Lung (tissue), 12 donors: Measurements from ENCODE around the gene ARHGAP18. TPM values are rescaled to one million over a fixed set of nuclear protein-coding genes. Genes with fewer than 3 reads are reported as not detected.

Source experiments
- ATAC-seq: fragments of 200-7000 bp; cut with Tn5 transposase; one replicate; pipeline ENCODE4 v1.9.1; 2020; ENCODE audit warnings: moderate number of reproducible peaks; ENCODE audit not compliant: insufficient read depth, low FRiP score
- DNase-seq, 3 donors: peaks; one replicate each; pipeline ENCODE4 v3.0.0-alpha.2; 2013 to 2017
- H3K27ac ChIP-seq, 2 donors: one replicate each; pipeline ENCODE4 v1.5.1; 2013; ENCODE audit warnings: mild to moderate bottlenecking in 2 of 2, moderate library complexity in 2 of 2, control low read depth in 1 of 2, inconsistent platforms in 1 of 2, low read depth in 1 of 2, low read length in 1 of 2
- H3K27me3 ChIP-seq, 3 donors: one replicate each; pipeline ENCODE4 v1.5.1; 2013; ENCODE audit warnings: low read length in 2 of 3; ENCODE audit not compliant: control insufficient read depth in 3 of 3, insufficient read depth in 3 of 3
- H3K36me3 ChIP-seq, 4 donors: one replicate each; pipeline ENCODE4 v1.5.1; 2013; ENCODE audit warnings: low read length in 4 of 4, mild to moderate bottlenecking in 1 of 4, moderate library complexity in 1 of 4; ENCODE audit not compliant: control insufficient read depth in 4 of 4, insufficient read depth in 4 of 4
- H3K4me1 ChIP-seq, 5 donors: one replicate each; pipeline ENCODE4 v1.5.1; 2013; ENCODE audit warnings: low read length in 5 of 5, mild to moderate bottlenecking in 2 of 5, moderate library complexity in 1 of 5; ENCODE audit not compliant: control insufficient read depth in 5 of 5, insufficient read depth in 5 of 5
- H3K4me3 ChIP-seq: one replicate; pipeline ENCODE4 v1.5.1; 2013; ENCODE audit warnings: mild to moderate bottlenecking, control low read depth, moderate library complexity
- H3K9ac ChIP-seq, 2 donors: one replicate each; pipeline ENCODE4 v1.5.1; 2013; ENCODE audit warnings: low read length in 2 of 2, control low read depth in 1 of 2; ENCODE audit not compliant: insufficient read depth in 1 of 2
- H3K9me3 ChIP-seq, 4 donors: one replicate each; pipeline ENCODE4 v1.5.1; 2013; ENCODE audit warnings: low read length in 3 of 4, mild to moderate bottlenecking in 1 of 4, moderate library complexity in 1 of 4; ENCODE audit not compliant: control insufficient read depth in 4 of 4, insufficient read depth in 3 of 4
- CTCF ChIP-seq: IDR thresholded peaks from 2 replicates; pipeline ENCODE4 v1.5.1; 2012; ENCODE audit warnings: mild to moderate bottlenecking; ENCODE audit errors: control extremely low read depth, extremely low read depth
- WGBS, 2 donors: extraction: QIAGEN DNeasy Blood & Tissue Kit; methylation state at CpG; one replicate each; pipeline ENCODE4 v1.1.7; 2013; 5-methylcytosine and 5-hydroxymethylcytosine counted together
- polyA plus RNA-seq, 2 donors: library from polyadenylated mRNA; stranded (reverse); fragments of 200-250 nt; gene quantifications; one replicate each; pipeline ENCODE4 v1.2.1, GENCODE V29; 2013
- total RNA-seq, 2 donors: library from RNA; depleted of rRNA in 1 of 2; stranded (reverse); fragments of >200 nt in 1 of 2; gene quantifications; one replicate each; pipeline ENCODE4 v1.2.1, GENCODE V29; 2014 to 2021
- donor health status: control.
- donor health status: control.
- donor health status: Bipolar disorder and iron deficiency.
- donor health status: healthy.
- donor health status: DM: yes; HTN: yes; CAD: no.

The ARHGAP18 gene
- total and polyA plus RNA-seq, 4 donors, result 16.4 to 70.7 (median 33.0) TPM

- WGBS, 2 donors, result 83 to 95% methylated on average over 6 of the region's 6 CpGs
- no peak for TF ChIP-seq CTCF
- no peak overlapping the region for H3K4me3 ChIP-seq
- no peaks in the 10 kb centered on the region for H3K36me3 ChIP-seq
- peaks cover 0 to 8% (median 2%) of the 10 kb centered on the region in 5 donors for H3K4me1 ChIP-seq
- no peaks in the 10 kb centered on the region for H3K27me3 ChIP-seq
- ATAC-seq (no peak), DNase-seq (no peak)
- H3K27ac ChIP-seq, result no peak overlapping the region
- no peak overlapping the region for H3K9ac ChIP-seq
- H3K9me3 ChIP-seq, result no peaks in the 10 kb centered on the region
Measured at GRCh38 chr6:129744880-129745237, 34.9 kb upstream of the ARHGAP18 start.

- no peaks in the 10 kb centered on the region for H3K9me3 ChIP-seq
- no peak overlapping the region for H3K9ac ChIP-seq
- H3K4me3 ChIP-seq, result no peak overlapping the region
- DNase-seq (no peak), ATAC-seq (peak; percentile 55)
- H3K27me3 ChIP-seq, result no peaks in the 10 kb centered on the region
- peaks cover 0 to 3% (median 2%) of the 10 kb centered on the region in 5 donors for H3K4me1 ChIP-seq
- WGBS, 2 donors, result 50 to 71% methylated on average over 4 of the region's 4 CpGs
- H3K27ac ChIP-seq, result no peak overlapping the region
- no peak for TF ChIP-seq CTCF
- no peaks in the 10 kb centered on the region for H3K36me3 ChIP-seq
Measured at GRCh38 chr6:129744201-129744879, 34.4 kb upstream of the ARHGAP18 start.

DNA sequence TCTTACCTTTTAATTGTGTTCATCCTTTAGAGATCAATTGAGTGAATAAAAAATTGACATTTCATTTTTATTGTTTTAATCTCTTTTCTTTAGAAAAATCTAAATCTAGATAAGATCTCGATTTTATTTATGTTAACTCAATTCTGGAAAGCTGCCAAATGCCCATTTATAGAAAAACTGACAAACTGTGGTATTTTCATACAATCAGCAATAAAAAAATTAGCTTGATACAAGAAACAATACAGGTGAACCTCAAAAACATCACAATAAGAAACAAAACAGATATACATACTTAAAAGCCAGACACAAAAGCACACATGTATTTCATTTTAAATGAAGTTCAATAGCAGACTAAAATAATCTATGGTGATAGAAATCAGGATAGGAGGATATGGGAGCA is 30.0 kb upstream of the ARHGAP18 start:
- Histone ChIP-seq H3K27ac (no peak overlapping the region), H3K36me3 (no peaks in the 10 kb centered on the region), H3K4me3 (no peak overlapping the region), H3K27me3 (no peaks in the 10 kb centered on the region), H3K9me3 (no peaks in the 10 kb centered on the region), H3K9ac (no peak overlapping the region), H3K4me1 (peaks cover 0 to 2% (median 0%) of the 10 kb centered on the region in 5 donors)
- no peak for TF ChIP-seq CTCF
- WGBS, 2 donors, result 22 to 25% methylated on average over 1 of the region's 1 CpG
- no peak for DNase-seq
- no peak for ATAC-seq

DNA sequence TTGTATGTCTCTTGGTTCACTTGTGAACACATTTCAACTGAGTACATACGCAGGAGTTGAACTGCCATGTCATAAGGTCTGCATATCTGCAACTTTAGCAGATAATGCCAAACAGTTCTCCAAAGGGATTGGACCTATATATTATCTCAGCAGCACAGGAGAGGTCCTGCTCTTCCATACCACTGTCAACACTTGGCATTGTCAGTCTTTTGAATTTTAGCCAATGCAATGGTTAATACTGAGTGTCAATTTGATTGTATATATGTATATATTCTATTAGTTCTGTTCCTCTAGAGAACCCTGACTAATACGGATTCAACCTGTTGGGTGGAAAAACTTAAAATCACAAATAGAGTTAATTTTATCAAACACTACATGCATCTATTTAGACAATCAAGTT is 26.1 kb upstream of the ARHGAP18 start:
- ATAC-seq (no peak), DNase-seq (no peak)
- Histone ChIP-seq H3K4me1 (no peaks in the 10 kb centered on the region), H3K9ac (no peak overlapping the region), H3K4me3 (no peak overlapping the region), H3K9me3 (no peaks in the 10 kb centered on the region), H3K36me3 (no peaks in the 10 kb centered on the region), H3K27ac (no peak overlapping the region), H3K27me3 (no peaks in the 10 kb centered on the region)
- TF ChIP-seq CTCF, result no peak
- WGBS, 2 donors, result 94 to 97% methylated on average over 2 of the region's 2 CpGs
